MM.1S (cell line): Measurements from ENCODE around the gene ULBP3.
"Not testable (repeated sequence)": the region's sequence is repeated elsewhere in the genome, so short reads cannot be mapped to it uniquely, and the experiment has no call there.

Experiments
- DNase-seq: peaks from one replicate; pipeline ENCODE4 v3.0.0-alpha.2; 2015
- H2AFZ ChIP-seq: fragments of 300-600 bp; sonication (generic); 2 replicates; pipeline ENCODE4 v1.6.0; 2016; ENCODE audit warnings: antibody characterized with exemption, low read length
- H3F3A ChIP-seq: fragments of 300-600 bp; sonication (generic); 2 replicates; pipeline ENCODE4 v1.6.1; 2016; ENCODE audit warnings: mild to moderate bottlenecking, antibody characterized with exemption, low read length, moderate library complexity, mixed read lengths; ENCODE audit not compliant: insufficient read depth
- H3K27ac ChIP-seq: fragments of 300-600 bp; sonication (generic); 2 replicates; pipeline ENCODE4 v1.5.1; 2016; ENCODE audit warnings: mild to moderate bottlenecking, low read length
- H3K27me3 ChIP-seq: fragments of 300-600 bp; sonication (generic); replicated peaks from 2 replicates; pipeline ENCODE4 v1.6.0; 2016; ENCODE audit warnings: low read length; ENCODE audit not compliant: insufficient read depth
- H3K36me3 ChIP-seq: fragments of 300-600 bp; sonication (generic); replicated peaks from 2 replicates; pipeline ENCODE4 v1.6.1; 2016; ENCODE audit warnings: mild to moderate bottlenecking, low read length, mixed read lengths; ENCODE audit not compliant: insufficient read depth
- H3K4me1 ChIP-seq: fragments of 300-600 bp; sonication (generic); 2 replicates; pipeline ENCODE4 v1.6.1; 2016; ENCODE audit warnings: low read length, mixed read lengths
- H3K4me2 ChIP-seq: fragments of 300-600 bp; sonication (generic); 2 replicates; pipeline ENCODE4 v1.6.0; 2016; ENCODE audit warnings: low read depth, low read length
- H3K4me3 ChIP-seq: fragments of 300-600 bp; sonication (generic); 2 replicates; pipeline ENCODE4 v1.5.1; 2016; ENCODE audit warnings: low read length, mixed read lengths
- H3K79me2 ChIP-seq: fragments of 300-600 bp; sonication (generic); 2 replicates; pipeline ENCODE4 v1.6.1; 2016; ENCODE audit warnings: mixed run types, low read length, mixed read lengths
- H3K9ac ChIP-seq: fragments of 300-600 bp; sonication (generic); 2 replicates; pipeline ENCODE4 v1.6.1; 2016; ENCODE audit warnings: low read length, mixed read lengths
- H3K9me2 ChIP-seq: fragments of 300-600 bp; sonication (generic); replicated peaks from 2 replicates; pipeline ENCODE4 v1.6.1; 2016; ENCODE audit warnings: mild to moderate bottlenecking, low read length, mixed read lengths; ENCODE audit not compliant: insufficient read depth
- H3K9me3 ChIP-seq: fragments of 300-600 bp; sonication (generic); replicated peaks from 2 replicates; pipeline ENCODE4 v1.6.1; 2016; ENCODE audit warnings: mild to moderate bottlenecking, low read length, mixed read lengths; ENCODE audit not compliant: insufficient read depth
- H4K20me1 ChIP-seq: fragments of 300-600 bp; sonication (generic); 2 replicates; pipeline ENCODE4 v1.6.1; 2016; ENCODE audit warnings: mild to moderate bottlenecking, low read length, moderate library complexity, mixed read lengths; ENCODE audit not compliant: insufficient read depth
- CTCF ChIP-seq: fragments of 300-600 bp; sonication (generic); IDR thresholded peaks from 2 replicates; pipeline ENCODE4 v1.5.1; 2016; ENCODE audit warnings: antibody characterized with exemption, low read length, mixed read lengths
- EZH2 ChIP-seq: fragments of 300-600 bp; sonication (generic); optimal IDR thresholded peaks from 2 replicates; pipeline ENCODE3; 2017; ENCODE audit warnings: low read depth, mild to moderate bottlenecking, antibody characterized with exemption, low read length, mixed read lengths
- EZH2phosphoT487 ChIP-seq: fragments of 300-600 bp; sonication (generic); IDR thresholded peaks from 2 replicates; pipeline ENCODE4 v1.6.1; 2018; ENCODE audit warnings: antibody characterized with exemption, low read length

Gene ULBP3

GRCh38 chr6:150076196-150076893 is 7.4 kb upstream of the ULBP3 start:
- H3K27me3 ChIP-seq = no peaks in the 10 kb centered on the region
- no peaks in the 10 kb centered on the region for H3F3A ChIP-seq
- H3K36me3 ChIP-seq = no peaks in the 10 kb centered on the region
- H3K9ac ChIP-seq = no peak overlapping the region
- no peaks in the 10 kb centered on the region for H4K20me1 ChIP-seq
- H3K79me2 ChIP-seq = no peaks in the 10 kb centered on the region
- TF ChIP-seq EZH2phosphoT487 (no peak), CTCF (0 out of 2 replicates have a peak, but pooled peaks have one; percentile 3)
- no peaks in the 10 kb centered on the region for H3K9me2 ChIP-seq
- H3K4me3 ChIP-seq = no peak overlapping the region
- no peak overlapping the region for H2AFZ ChIP-seq
- no peaks in the 10 kb centered on the region for H3K4me1 ChIP-seq
- no peak overlapping the region for H3K27ac ChIP-seq
- no peaks in the 10 kb centered on the region for H3K9me3 ChIP-seq
- no peak overlapping the region for H3K4me2 ChIP-seq
- DNase-seq = no peak

DNA sequence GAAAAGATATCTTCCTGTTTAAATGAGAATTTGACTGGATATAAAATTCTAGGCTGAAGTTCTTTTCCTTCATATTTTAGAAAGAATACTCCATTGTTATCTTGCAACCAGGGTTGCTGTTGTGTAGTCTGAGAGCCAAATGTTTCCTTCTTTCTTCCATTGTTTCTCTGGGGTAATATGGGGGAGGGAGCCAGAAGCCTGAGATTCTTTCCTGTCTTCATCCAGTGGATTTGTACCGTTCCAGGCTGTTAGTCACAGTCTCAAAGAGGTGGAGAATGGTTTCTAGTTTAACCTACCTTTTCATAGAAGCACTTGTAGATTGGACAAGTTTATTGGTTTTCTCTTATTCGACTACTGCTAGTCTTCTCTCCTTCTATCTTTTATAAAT is 6.1 kb upstream of the ULBP3 start:
- no peaks in the 10 kb centered on the region for H3K27me3 ChIP-seq
- H3K4me3 ChIP-seq = no peak overlapping the region
- H2AFZ ChIP-seq = no peak overlapping the region
- no peak overlapping the region for H3K4me2 ChIP-seq
- H3F3A ChIP-seq = no peaks in the 10 kb centered on the region
- no peak overlapping the region for H3K27ac ChIP-seq
- H3K9me2 ChIP-seq = no peaks in the 10 kb centered on the region
- H3K36me3 ChIP-seq = no peaks in the 10 kb centered on the region
- H3K9me3 ChIP-seq = no peaks in the 10 kb centered on the region
- H3K9ac ChIP-seq = no peak overlapping the region
- DNase-seq = no peak
- no peaks in the 10 kb centered on the region for H3K79me2 ChIP-seq
- no peaks in the 10 kb centered on the region for H3K4me1 ChIP-seq
- TF ChIP-seq EZH2 (no peak), EZH2phosphoT487 (no peak), CTCF (no peak)
- no peaks in the 10 kb centered on the region for H4K20me1 ChIP-seq

GRCh38 chr6:150074396-150075033 is 5.6 kb upstream of the ULBP3 start:
- not testable (repeated sequence) for H3F3A ChIP-seq, H3K79me2 ChIP-seq, H3K9ac ChIP-seq, H3K4me1 ChIP-seq, H4K20me1 ChIP-seq, H3K9me3 ChIP-seq, H3K27me3 ChIP-seq, H3K4me2 ChIP-seq, H3K27ac ChIP-seq, H3K9me2 ChIP-seq, H2AFZ ChIP-seq, DNase-seq, H3K36me3 ChIP-seq, H3K4me3 ChIP-seq

GRCh38 chr6:150072201-150072600 is 3.3 kb upstream of the ULBP3 start:
- H3K36me3 ChIP-seq = no peaks in the 10 kb centered on the region
- no peaks in the 10 kb centered on the region for H3K79me2 ChIP-seq
- TF ChIP-seq EZH2 (no peak), CTCF (no peak), EZH2phosphoT487 (no peak)
- no peak overlapping the region for H3K9ac ChIP-seq
- peak; percentile 12 for DNase-seq
- no peaks in the 10 kb centered on the region for H3K27me3 ChIP-seq
- no peak overlapping the region for H3K4me2 ChIP-seq
- no peaks in the 10 kb centered on the region for H4K20me1 ChIP-seq
- H2AFZ ChIP-seq = no peak overlapping the region
- H3K4me1 ChIP-seq = no peaks in the 10 kb centered on the region
- H3K4me3 ChIP-seq = no peak overlapping the region
- H3K27ac ChIP-seq = no peak overlapping the region
- H3K9me3 ChIP-seq = no peaks in the 10 kb centered on the region
- no peaks in the 10 kb centered on the region for H3F3A ChIP-seq
- no peaks in the 10 kb centered on the region for H3K9me2 ChIP-seq
